ENCODE measurements around the gene FBXO21. TPM values are rescaled to one million over a fixed set of nuclear protein-coding genes. Genes with fewer than 3 reads are reported as not detected.
A peak's percentile ranks its signal among the peaks of the same experiment; 100 is the strongest.
"Not testable (repeated sequence)": the region's sequence is repeated elsewhere in the genome, so short reads cannot be mapped to it uniquely, and the experiment has no call there.

FBXO21 gene
- total and polyA plus RNA-seq, 3 experiments from 2014 or later, result 27.3 to 48.6 (median 34.6) TPM

DNA sequence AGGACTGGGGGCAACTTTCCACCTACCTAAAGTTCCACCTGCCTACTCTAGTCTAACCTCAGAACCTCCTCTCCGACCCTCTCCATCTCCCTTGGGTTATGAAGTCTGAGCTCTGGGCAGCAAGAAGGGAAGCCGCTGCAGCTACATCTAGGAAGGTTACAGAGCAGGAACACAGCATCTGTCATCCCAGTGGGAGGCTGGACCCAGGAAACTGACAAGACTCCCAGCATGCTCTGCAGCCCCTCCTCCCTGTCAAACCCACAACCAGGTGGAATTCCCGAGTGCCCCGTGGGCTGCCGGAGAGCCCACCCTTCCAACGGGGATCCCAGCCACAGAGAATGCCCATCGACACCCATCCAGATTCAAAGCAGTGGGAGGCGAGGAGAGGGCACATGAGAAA lies 93.1 kb downstream of the FBXO21 start:
- peak in 1 of 5 donors; percentile 18 for DNase-seq
- peaks cover 5 to 7% of the 10 kb centered on the region in 2 donors for H3K27me3 Mint-ChIP-seq
- peaks cover 14 to 30% (median 29%) of the 10 kb centered on the region in 3 donors for H3K4me1 Mint-ChIP-seq
- no peaks in the 10 kb centered on the region for H3K36me3 Mint-ChIP-seq
- no peak overlapping the region for H3K27ac Mint-ChIP-seq
- no peaks in the 10 kb centered on the region for H3K9me3 Mint-ChIP-seq
- H3K27ac ChIP-seq (ENCODE audit: low read depth, low read length), result no peak overlapping the region
- no peaks in the 10 kb centered on the region for H3K27me3 ChIP-seq (ENCODE audit: insufficient read depth, low read length, poor library complexity, severe bottlenecking)
- ChIA-PET POLR2A (no interaction called here), CTCF (no interaction called here)
- no peaks in the 10 kb centered on the region for H3K9me3 ChIP-seq (ENCODE audit: low read length)
- H3K4me3 Mint-ChIP-seq, result peak overlapping the region in 4 of 7 donors; percentile 38 to 94 (median 72)
- H3K4me3 ChIP-seq (ENCODE audit: low read length), result no peak overlapping the region
- H3K36me3 ChIP-seq (ENCODE audit: insufficient read depth, low read length), result no peaks in the 10 kb centered on the region
- H3K4me1 ChIP-seq (ENCODE audit: insufficient read depth, low read length), result peaks cover 14% of the 10 kb centered on the region

DNA sequence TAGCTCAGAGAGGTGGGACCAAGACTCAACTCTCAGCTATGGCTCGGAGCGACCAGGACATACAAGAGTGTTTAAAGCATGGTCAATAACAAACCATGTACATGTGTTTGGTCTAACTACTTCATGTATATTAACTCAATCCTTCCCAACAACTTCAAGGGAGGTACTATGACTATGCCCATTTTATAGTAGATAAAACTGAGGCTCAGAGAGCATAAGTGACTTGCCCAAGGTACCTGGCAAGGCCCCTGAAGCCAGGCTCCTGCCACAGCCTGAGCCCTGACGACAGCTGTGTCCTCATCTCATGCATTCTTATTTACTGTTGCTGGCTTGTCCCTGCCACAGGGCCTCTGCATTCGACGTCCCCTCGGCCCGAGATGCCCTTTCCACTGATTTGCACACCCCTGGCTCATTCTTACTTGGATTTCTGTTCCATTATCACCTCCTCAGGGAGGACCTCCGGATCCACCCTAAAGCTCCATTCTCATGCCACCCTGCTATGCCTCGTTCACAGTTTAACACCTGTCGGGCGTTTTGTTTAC lies 93.7 kb downstream of the FBXO21 start:
- Histone ChIP-seq H3K9me3 (ENCODE audit: low read length) (no peaks in the 10 kb centered on the region), H3K4me3 (ENCODE audit: low read length) (no peak overlapping the region), H3K36me3 (ENCODE audit: insufficient read depth, low read length) (no peaks in the 10 kb centered on the region), H3K27me3 (ENCODE audit: insufficient read depth, low read length, poor library complexity, severe bottlenecking) (no peaks in the 10 kb centered on the region), H3K27ac (ENCODE audit: low read depth, low read length) (no peak overlapping the region), H3K4me1 (ENCODE audit: insufficient read depth, low read length) (peaks cover 14% of the 10 kb centered on the region)
- H3K4me1 Mint-ChIP-seq, result peaks cover 14 to 30% (median 29%) of the 10 kb centered on the region in 3 donors
- ChIA-PET CTCF (no interaction called here), POLR2A (no interaction called here)
- H3K4me3 Mint-ChIP-seq, result peak overlapping the region in 6 of 7 donors; percentile 12 to 55 (median 31)
- H3K27me3 Mint-ChIP-seq, result peaks cover 0 to 4% of the 10 kb centered on the region in 2 donors
- no peaks in the 10 kb centered on the region for H3K9me3 Mint-ChIP-seq
- peak overlapping the region in 1 of 8 donors; percentile 61 for H3K27ac Mint-ChIP-seq
- no peaks in the 10 kb centered on the region for H3K36me3 Mint-ChIP-seq
- no peak for DNase-seq

DNA sequence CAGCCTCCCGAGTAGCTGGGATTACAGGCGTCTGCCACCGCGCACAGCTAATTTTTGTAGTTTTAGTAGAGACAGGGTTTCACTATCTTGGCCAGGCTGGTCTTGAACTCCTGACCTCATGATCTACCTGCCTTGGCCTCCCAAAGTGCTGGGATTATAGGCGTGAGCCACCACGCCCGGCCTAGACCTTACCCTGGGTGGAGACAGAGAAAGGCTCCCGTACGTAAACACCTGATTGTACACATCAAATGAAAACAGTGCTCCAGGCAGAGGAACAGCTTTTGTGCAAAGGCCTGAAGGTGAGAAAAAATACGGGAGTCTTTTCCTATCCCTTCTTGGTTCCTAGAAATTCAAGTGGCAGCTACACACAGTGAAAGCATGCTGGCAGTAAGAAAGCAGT lies 95.1 kb downstream of the FBXO21 start:
- H3K9me3 ChIP-seq (ENCODE audit: low read length); H3K9me3 Mint-ChIP-seq; CTCF ChIA-PET; H3K27ac Mint-ChIP-seq; H3K27me3 ChIP-seq (ENCODE audit: insufficient read depth, low read length, poor library complexity, severe bottlenecking); H3K4me3 ChIP-seq (ENCODE audit: low read length); H3K36me3 ChIP-seq (ENCODE audit: insufficient read depth, low read length); DNase-seq; H3K36me3 Mint-ChIP-seq; H3K27me3 Mint-ChIP-seq; H3K27ac ChIP-seq (ENCODE audit: low read depth, low read length): not testable (repeated sequence)
- POLR2A ChIA-PET, result interaction anchor here (0.7 kb wide), 1 partner anchor 31 kb away, joined by 11 read pairs; no protein-coding TSS in a partner anchor
- Mint-ChIP-seq H3K4me3 (peak overlapping the region in 1 of 7 donors; percentile 22), H3K4me1 (peaks cover 14 to 28% (median 26%) of the 10 kb centered on the region in 3 donors)
- peaks cover 14% of the 10 kb centered on the region for H3K4me1 ChIP-seq (ENCODE audit: insufficient read depth, low read length)

DNA sequence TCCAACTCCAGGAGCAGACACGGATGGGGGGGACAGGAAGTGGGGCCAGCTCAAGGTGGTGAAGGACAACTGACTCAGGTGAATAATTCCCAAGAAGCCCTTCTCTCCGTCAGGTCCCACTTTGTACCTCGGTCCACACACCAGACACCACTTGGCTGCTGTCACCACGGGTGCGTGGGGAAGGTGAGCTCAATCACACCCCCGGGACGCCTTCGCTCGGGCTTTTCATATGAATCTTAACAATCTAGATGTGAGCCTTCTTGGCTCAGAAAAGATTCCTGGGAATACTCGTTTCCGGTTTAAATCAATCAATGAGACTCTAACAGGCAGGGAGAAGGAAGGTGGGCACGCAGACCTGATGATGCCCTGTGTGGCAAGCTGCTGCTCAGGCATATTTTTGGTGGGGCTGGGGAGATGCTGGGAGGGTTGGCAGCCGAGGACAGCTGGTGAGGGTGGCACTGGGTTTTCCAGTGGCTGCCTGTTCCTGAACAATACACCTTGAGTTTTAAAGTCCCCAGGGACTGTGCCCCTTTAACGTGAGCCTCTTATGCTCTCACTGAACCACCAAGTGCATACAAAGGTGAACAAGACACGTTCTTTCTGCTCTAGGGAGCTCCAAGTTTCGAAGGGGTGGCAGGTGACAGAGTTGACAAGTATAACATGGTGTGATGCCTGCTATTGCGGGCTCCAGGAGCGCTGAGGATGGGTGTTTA lies 96.2 kb downstream of the FBXO21 start:
- no peak overlapping the region for H3K4me3 Mint-ChIP-seq
- peaks cover 0 to 4% of the 10 kb centered on the region in 2 donors for H3K27me3 Mint-ChIP-seq
- DNase-seq, result no peak
- H3K4me1 Mint-ChIP-seq, result peaks cover 10 to 24% (median 20%) of the 10 kb centered on the region in 3 donors
- H3K9me3 Mint-ChIP-seq, result peaks cover 4 to 11% (median 7%) of the 10 kb centered on the region in 5 donors
- Histone ChIP-seq H3K4me3 (ENCODE audit: low read length) (no peak overlapping the region), H3K4me1 (ENCODE audit: insufficient read depth, low read length) (peaks cover 10% of the 10 kb centered on the region), H3K9me3 (ENCODE audit: low read length) (no peaks in the 10 kb centered on the region), H3K36me3 (ENCODE audit: insufficient read depth, low read length) (no peaks in the 10 kb centered on the region), H3K27ac (ENCODE audit: low read depth, low read length) (no peak overlapping the region), H3K27me3 (ENCODE audit: insufficient read depth, low read length, poor library complexity, severe bottlenecking) (no peaks in the 10 kb centered on the region)
- ChIA-PET CTCF (interaction anchor here (1.4 kb wide), 1 partner anchor 68 kb away, joined by 4 read pairs; no protein-coding TSS in a partner anchor), POLR2A (no interaction called here)
- H3K36me3 Mint-ChIP-seq, result peaks cover 0 to 12% (median 3%) of the 10 kb centered on the region in 3 donors
- peak overlapping the region in 2 of 8 donors; percentile 23 to 54 for H3K27ac Mint-ChIP-seq

DNA sequence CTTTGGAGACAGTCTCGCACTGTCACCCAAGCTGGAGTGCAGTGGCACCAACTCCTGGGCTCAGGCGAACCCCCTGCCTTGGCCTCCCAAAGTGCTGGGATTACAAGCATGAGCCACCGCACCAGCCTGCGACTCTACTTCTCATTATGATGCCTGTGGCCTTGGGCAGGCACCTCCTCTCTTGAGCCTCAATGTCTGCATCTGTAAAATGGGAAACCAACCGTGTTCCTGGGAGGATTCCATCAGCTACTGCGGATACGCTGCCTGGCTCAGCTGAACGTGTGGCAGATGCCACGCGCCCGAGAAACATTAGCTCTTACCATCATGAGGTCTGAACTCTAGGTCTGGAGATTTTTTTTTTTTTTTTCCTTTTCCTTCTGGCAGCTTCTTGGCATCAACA lies 96.8 kb downstream of the FBXO21 start:
- H3K36me3 ChIP-seq (ENCODE audit: insufficient read depth, low read length), result no peaks in the 10 kb centered on the region
- DNase-seq, result peak in 1 of 5 donors; percentile 7
- H3K36me3 Mint-ChIP-seq, result peaks cover 0 to 12% (median 3%) of the 10 kb centered on the region in 3 donors
- H3K27me3 ChIP-seq (ENCODE audit: insufficient read depth, low read length, poor library complexity, severe bottlenecking), result no peaks in the 10 kb centered on the region
- POLR2A ChIA-PET, result no interaction called here
- H3K4me1 Mint-ChIP-seq, result peaks cover 10 to 24% (median 20%) of the 10 kb centered on the region in 3 donors
- H3K27me3 Mint-ChIP-seq, result peaks cover 0 to 4% of the 10 kb centered on the region in 2 donors
- no peak overlapping the region for H3K27ac Mint-ChIP-seq
- H3K4me1 ChIP-seq (ENCODE audit: insufficient read depth, low read length), result peaks cover 9% of the 10 kb centered on the region
- no peak overlapping the region for H3K27ac ChIP-seq (ENCODE audit: low read depth, low read length)
- H3K9me3 Mint-ChIP-seq, result peaks cover 4 to 12% (median 7%) of the 10 kb centered on the region in 5 donors
- no peak overlapping the region for H3K4me3 Mint-ChIP-seq
- no peaks in the 10 kb centered on the region for H3K9me3 ChIP-seq (ENCODE audit: low read length)
- no peak overlapping the region for H3K4me3 ChIP-seq (ENCODE audit: low read length)
- CTCF ChIA-PET, result interaction anchor here (1.4 kb wide), 1 partner anchor 68 kb away, joined by 4 read pairs; no protein-coding TSS in a partner anchor

DNA sequence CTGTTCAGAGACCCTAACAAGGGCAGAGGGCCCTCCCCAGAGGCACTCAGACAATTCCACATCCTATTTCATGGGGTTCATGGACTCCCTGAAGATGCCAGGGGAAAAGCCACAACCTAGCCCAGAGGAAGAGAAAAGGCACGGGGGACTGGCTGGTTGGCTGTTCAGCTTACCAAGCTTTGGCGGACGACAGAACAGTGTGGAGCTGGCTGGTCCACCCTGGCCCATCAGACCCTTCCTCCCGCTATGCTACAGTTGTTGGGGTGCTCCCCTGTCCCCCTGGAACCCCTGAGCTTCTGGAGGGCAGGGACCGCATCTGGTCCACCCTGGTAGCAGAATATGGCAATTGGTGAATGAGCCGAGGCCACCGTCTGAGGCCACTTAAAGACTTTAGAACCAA lies 97.4 kb downstream of the FBXO21 start:
- no peak overlapping the region for H3K4me3 ChIP-seq (ENCODE audit: low read length)
- peaks cover 0 to 12% (median 3%) of the 10 kb centered on the region in 3 donors for H3K36me3 Mint-ChIP-seq
- H3K4me1 Mint-ChIP-seq, result peaks cover 8 to 21% (median 17%) of the 10 kb centered on the region in 3 donors
- no peaks in the 10 kb centered on the region for H3K27me3 ChIP-seq (ENCODE audit: insufficient read depth, low read length, poor library complexity, severe bottlenecking)
- no peaks in the 10 kb centered on the region for H3K36me3 ChIP-seq (ENCODE audit: insufficient read depth, low read length)
- H3K27me3 Mint-ChIP-seq, result peaks cover 0 to 2% of the 10 kb centered on the region in 2 donors
- DNase-seq, result peak in 1 of 5 donors; percentile 24
- peaks cover 4% of the 10 kb centered on the region for H3K4me1 ChIP-seq (ENCODE audit: insufficient read depth, low read length)
- H3K9me3 Mint-ChIP-seq, result peaks cover 4 to 12% (median 7%) of the 10 kb centered on the region in 5 donors
- H3K27ac Mint-ChIP-seq, result no peak overlapping the region
- H3K27ac ChIP-seq (ENCODE audit: low read depth, low read length), result no peak overlapping the region
- H3K9me3 ChIP-seq (ENCODE audit: low read length), result no peaks in the 10 kb centered on the region
- H3K4me3 Mint-ChIP-seq, result no peak overlapping the region
- ChIA-PET POLR2A (no interaction called here), CTCF (interaction anchor here (1.4 kb wide), 1 partner anchor 67 kb away, joined by 4 read pairs; no protein-coding TSS in a partner anchor)

DNA sequence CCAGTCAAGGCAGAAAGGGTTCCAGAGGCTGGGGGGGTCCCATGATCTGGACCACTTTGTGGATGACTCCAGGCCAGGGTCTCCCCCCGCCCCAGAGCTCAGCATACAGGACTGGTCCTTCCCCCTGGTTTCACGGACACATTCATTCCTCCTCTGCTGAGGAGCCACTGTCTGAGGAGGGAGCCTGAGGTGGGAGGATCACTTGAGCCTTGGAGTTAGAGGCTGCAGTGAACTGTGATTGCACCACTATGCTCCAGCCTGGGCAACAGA lies 97.8 kb downstream of the FBXO21 start:
- H3K4me1 Mint-ChIP-seq, result peaks cover 6 to 17% (median 13%) of the 10 kb centered on the region in 3 donors
- no peak overlapping the region for H3K4me3 Mint-ChIP-seq
- no peaks in the 10 kb centered on the region for H3K9me3 ChIP-seq (ENCODE audit: low read length)
- peaks cover 4 to 12% (median 7%) of the 10 kb centered on the region in 5 donors for H3K9me3 Mint-ChIP-seq
- peak in 1 of 5 donors; percentile 20 for DNase-seq
- no peaks in the 10 kb centered on the region for H3K36me3 ChIP-seq (ENCODE audit: insufficient read depth, low read length)
- peaks cover 0 to 12% (median 3%) of the 10 kb centered on the region in 3 donors for H3K36me3 Mint-ChIP-seq
- CTCF ChIA-PET, result no interaction called here
- H3K27me3 Mint-ChIP-seq, result peaks cover 0 to 2% of the 10 kb centered on the region in 2 donors
- POLR2A ChIA-PET, result no interaction called here
- H3K4me1 ChIP-seq (ENCODE audit: insufficient read depth, low read length), result no peaks in the 10 kb centered on the region
- no peak overlapping the region for H3K4me3 ChIP-seq (ENCODE audit: low read length)
- no peaks in the 10 kb centered on the region for H3K27me3 ChIP-seq (ENCODE audit: insufficient read depth, low read length, poor library complexity, severe bottlenecking)
- no peak overlapping the region for H3K27ac ChIP-seq (ENCODE audit: low read depth, low read length)
- peak overlapping the region in 1 of 8 donors; percentile 65 for H3K27ac Mint-ChIP-seq

Data from CD8-positive, alpha-beta memory T cell (primary cell).